Prostate gland (tissue), 2 donors: Measurements from ENCODE around the gene HOXC5.

ENCODE experiments used
- POLR2A ChIP-seq: fragments of 450-650 bp; IDR thresholded peaks from one replicate; pipeline ENCODE4 v1.6.1; 2016; ENCODE audit warnings: antibody characterized with exemption, mild to moderate bottlenecking
- POLR2AphosphoS5 ChIP-seq: sonication (generic); formaldehyde crosslinking; IDR thresholded peaks from one replicate; pipeline ENCODE4 v1.6.1; 2017; ENCODE audit warnings: antibody characterized with exemption
- TF ChIP-seq, protein P1 (sequence below), 4 experiments: fragments of 200-600 bp in 2 of 4; fragments of 450-650 bp in 2 of 4; sonication (generic) in 2 of 4; IDR thresholded peaks; 1 replicate in 3 of 4; 2 replicates in 1 of 4; pipeline ENCODE4 v1.5.1; 2016 to 2019; ENCODE audit warnings: antibody characterized with exemption in 4 of 4, mild to moderate bottlenecking in 2 of 4, moderate library complexity in 2 of 4

- TF ChIP-seq, protein P1, sequence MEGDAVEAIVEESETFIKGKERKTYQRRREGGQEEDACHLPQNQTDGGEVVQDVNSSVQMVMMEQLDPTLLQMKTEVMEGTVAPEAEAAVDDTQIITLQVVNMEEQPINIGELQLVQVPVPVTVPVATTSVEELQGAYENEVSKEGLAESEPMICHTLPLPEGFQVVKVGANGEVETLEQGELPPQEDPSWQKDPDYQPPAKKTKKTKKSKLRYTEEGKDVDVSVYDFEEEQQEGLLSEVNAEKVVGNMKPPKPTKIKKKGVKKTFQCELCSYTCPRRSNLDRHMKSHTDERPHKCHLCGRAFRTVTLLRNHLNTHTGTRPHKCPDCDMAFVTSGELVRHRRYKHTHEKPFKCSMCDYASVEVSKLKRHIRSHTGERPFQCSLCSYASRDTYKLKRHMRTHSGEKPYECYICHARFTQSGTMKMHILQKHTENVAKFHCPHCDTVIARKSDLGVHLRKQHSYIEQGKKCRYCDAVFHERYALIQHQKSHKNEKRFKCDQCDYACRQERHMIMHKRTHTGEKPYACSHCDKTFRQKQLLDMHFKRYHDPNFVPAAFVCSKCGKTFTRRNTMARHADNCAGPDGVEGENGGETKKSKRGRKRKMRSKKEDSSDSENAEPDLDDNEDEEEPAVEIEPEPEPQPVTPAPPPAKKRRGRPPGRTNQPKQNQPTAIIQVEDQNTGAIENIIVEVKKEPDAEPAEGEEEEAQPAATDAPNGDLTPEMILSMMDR (IDR thresholded peaks at IDR 0.05), result no peak
- TF ChIP-seq POLR2AphosphoS5, result no peak
- no peak for TF ChIP-seq POLR2A
Measured at GRCh38 chr12:53995002-53995377, 37.9 kb upstream of the HOXC5 start.
